T-helper 2 cell (primary cell): Measurements from ENCODE around the gene GRSF1.
A peak's percentile ranks its signal among the peaks of the same experiment; 100 is the strongest.

Experiments
- DNase-seq, 5 experiments: peaks; one replicate each; pipeline versions ENCODE4 v3.0.0 to v3.0.0-alpha.2; 2012 to 2022

The GRSF1 gene

DNA sequence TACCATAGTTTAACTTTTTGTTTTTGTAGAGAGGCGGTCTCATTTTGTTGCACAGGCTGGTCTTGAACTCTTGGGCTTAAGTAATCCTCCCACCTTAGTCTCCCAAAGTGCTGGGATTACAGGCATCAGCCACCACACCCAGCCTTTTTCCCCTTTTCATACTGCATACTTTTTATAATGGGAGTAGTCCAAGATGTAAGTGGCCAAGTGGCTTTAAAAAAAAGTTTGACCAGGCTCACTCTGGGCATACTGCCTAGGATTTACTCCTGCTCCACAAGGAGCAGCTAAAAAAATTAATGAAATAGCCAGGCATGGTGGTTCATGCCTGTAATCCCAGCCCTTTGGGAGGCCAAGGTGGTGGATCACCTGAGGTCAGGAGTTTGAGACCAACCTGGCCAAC, 6.0 kb downstream of the GRSF1 start:
- no peak for DNase-seq

DNA sequence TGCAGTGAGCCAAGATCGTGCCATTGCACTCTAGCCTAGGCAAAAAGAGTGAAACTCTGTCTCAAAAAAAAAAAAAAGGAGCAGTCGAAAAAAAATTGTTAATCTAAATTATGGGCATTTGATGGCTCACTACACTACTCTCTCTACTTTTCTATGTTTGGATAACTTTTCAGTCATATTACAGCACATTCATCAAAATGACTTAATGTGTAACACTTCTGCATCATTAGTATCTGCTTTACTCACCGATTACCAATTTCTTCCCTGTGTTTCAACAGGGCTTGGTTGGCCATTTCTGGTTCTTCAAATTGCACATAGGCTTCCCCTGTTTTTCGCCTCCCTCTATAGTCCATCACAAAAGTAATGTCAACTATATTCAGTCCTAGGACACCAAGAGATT, 8.4 kb downstream of the GRSF1 start:
- DNase-seq: no peak

DNA sequence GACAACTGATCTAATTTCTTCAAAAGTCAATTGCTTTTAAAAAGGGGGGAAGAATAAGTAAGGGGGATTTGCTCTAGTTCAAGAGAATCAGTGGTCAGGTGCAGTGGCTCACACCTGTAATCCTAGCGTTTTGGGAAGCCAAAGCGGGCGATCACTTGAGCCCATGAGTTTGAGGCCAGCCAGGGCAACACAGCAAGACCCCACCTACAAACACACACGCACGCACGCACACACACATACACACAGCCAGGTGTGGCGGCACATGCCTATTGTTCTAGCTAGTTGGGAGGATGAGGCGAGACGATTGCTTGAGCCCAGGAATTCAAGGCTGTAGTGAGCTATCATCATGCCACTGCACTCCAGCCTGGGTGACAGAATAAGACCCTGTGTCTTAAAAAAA, 9.6 kb downstream of the GRSF1 start:
- DNase-seq: no peak

DNA sequence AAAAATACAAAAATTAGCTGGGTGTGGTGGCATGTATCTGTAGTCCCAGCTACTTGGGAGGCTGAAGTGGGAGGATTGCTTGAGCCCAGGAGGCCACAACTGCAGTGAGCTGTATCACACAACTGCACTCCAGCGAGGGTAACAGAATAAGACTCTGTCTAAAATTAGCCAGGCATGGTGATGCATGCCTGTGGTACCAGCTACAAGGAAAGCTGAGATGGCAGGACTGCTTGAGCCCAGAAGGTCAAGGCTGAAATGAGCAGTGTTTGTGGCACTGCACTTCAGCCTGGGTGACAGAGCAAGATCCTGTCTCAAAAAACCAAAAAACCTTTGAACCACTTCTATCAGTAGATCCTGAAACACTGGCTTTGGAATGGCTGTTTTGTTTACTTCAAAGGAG, 10.2 kb downstream of the GRSF1 start:
- no peak for DNase-seq

DNA sequence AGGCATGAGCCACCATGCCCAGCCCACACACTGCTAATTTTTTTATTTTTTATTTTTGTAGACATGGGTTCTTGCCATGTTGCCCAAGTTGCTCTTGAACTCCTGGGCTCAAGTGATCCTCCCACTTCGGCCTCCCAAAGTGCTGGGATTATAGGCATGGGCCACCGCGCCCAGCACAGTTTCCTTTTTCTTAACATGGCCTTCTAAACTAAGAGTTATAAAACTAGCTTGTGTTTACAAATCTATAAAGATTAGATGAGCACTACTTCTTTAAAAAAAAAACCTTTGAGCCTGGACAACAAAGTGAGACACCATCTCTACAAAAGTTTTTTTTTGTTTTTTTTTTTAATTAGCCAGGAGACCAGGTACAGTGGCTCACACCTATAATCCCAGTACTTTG, 10.7 kb downstream of the GRSF1 start:
- DNase-seq: no peak

DNA sequence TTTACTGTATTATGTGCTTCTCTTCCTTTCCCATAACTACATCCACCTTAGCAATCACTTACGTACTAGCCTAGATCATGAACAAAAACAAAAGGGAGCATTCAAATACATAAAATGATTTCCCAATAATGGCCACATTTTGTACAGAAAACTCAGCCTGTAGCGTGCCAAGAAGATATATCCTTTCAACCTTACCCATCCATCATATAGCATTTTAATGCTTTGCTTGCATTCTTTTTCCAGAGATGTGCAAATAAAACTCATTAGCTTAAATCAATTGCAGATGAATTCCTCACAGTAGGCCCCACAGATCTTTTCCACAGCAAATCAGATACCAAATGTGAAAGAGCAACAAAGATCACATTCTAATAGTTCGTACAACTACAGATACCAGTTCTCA, 20.8 kb downstream of the GRSF1 start:
- DNase-seq: no peak

DNA sequence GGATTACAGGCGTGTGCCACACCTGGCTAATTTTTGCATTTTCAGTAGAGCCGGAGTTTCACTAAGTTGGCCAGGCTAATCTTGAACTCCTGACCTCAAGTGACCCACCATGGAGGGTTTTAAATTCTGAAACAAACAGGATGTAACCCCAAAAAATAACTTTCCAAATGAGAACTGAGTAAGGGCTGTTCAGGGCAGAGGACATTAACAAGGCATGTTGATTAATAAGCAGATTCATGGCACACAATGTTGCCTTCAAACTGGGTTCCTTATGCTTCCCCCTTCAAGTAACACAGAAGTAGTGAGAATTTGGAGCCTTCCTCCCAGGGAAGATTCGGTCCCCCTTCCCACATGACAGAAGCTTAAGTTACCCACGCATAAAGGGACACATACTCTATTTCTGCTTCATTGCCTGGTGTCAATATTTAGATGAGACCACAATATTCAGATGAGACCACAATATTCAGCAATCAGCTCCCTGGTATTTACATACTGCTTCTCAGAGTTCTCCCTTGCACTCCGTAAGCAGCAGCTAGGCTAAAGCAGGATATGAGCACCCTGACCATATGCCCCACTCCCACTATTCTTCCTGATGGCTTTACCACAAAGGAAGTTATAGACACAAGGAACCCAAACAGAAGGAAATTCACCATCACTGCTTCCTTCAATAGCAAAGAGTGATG, 21.4 kb downstream of the GRSF1 start:
- DNase-seq: no peak

DNA sequence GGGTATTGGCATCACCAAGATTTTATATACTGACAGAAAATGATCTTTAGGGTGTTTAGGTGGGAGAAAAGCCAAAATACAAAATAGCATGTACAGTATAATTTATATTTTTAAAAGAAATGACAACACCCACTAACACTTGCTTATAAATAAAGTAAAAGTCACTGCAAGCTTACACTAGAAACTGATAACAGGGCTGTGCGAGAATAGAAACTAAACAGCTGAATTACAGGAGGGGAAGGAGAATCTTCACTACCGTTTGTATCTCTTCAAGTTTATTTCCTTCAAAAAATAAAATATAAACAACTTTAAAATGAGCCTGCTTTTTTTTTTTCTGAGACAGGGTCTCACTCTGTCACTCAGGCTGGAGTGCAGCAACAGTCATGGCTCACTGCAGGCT, 22.8 kb downstream of the GRSF1 start:
- no peak for DNase-seq

DNA sequence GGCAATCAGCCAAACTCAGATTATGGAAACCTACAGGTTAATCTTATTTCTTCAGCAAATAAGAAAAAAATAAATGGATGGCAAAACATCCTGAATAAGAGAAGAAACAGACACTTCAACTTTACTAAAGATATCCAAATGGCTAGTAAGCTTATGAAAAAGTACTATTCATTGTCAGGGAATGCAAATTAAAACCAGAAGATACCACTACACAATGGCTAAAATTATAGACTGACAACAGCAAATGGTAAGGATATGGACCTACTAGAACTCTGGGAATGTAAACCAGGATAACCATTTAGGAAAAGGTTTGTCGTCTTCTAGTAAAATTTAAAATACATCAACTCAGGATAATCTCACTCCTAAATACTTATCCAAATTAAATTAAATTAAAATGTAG, 24.3 kb downstream of the GRSF1 start:
- no peak for DNase-seq

DNA sequence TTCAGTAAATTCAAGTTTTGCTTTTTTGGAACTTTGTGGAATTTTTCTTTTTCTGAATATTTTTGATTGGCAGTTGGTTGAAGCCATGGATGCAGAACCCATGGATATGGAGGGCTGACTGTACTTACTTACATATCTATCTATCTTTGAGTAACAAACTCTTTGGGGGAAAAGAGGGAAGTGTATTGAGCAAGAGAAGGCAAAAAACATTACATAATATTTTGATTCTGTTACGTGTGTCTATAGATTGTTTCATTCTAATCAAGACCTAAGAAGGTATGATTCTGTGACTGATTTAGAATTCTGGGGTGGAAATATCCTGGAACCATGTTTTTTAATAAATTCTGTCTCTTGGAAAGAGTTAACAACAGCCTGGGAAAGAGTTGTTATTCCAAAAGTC, 31.5 kb downstream of the GRSF1 start:
- DNase-seq: no peak

DNA sequence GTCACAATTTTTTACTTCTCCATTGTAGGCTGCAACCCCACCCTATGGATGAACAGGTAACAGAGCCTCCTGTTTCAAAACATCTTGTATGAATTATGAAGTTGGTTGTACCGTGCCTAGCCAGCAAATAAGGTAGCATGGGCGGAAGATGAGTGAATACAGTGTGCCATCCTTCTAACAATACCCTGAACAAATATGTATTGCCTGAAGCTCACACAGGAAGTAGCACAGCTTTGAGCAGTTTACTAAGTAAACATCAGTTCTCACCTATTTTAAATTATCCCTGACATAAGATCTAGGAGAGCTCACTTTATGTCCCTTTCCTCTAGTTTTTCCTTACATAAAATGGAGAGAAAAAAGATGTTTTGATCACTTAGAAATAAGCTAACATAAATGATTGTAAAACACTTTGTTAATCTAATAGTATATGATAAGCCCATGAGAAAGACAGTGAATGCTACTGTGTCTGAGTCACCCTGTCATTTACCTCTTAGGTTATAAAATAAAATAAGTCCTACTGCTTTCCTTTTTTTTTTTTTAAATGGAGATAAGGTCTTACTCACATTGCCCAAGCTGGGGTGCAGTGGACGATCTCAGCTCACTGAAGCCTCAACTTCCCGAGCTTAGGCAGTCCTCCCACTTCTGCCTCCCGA, 36.6 kb downstream of the GRSF1 start:
- DNase-seq: peak in 1 of 5 experiments; percentile 12

DNA sequence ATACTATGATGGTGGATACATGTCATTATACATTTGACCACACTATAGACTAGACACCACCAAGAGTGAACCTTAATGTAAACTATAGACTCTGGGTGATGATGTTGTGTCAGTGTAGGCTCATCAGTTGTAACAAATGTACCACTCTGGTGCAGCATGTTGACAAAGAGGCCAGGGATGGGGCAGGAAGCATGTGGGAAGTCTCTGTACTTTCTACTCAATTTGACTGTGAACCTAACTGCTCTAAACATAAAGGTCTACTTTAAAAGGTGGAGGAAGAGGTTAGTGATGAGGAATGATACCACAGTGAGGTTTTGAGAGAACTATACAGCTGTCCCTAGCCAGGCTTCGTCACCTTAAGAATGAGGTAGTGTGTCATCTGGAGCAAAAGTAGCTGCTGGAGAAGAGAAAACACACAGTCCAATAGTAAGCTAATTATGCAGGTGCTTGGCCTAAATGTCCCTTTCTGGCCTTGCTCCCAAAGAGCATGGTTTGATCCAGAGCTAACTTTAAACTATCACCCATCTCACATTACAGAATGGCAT, 38.4 kb downstream of the GRSF1 start:
- peak in 1 of 5 experiments; percentile 76 for DNase-seq

DNA sequence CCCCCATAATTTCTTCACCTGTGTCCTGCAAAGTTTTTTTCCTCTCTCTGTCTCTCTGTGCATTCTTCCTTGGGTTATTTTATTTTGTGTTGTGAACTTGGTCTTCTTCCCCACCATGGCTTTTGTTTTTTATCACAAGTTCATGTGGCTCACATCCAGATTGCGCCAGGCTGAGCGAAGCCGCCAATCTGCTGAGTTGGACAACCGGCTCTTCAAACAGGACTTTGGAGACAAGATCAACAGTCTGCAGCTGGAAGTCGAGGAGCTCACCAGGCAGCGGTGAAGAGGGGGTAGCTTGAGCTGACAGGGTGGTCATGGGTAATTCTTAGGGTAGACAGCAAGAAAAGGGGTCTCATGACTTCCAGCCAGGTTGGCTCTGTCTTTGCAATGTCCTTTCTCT, 46.1 kb downstream of the GRSF1 start:
- no peak for DNase-seq

DNA sequence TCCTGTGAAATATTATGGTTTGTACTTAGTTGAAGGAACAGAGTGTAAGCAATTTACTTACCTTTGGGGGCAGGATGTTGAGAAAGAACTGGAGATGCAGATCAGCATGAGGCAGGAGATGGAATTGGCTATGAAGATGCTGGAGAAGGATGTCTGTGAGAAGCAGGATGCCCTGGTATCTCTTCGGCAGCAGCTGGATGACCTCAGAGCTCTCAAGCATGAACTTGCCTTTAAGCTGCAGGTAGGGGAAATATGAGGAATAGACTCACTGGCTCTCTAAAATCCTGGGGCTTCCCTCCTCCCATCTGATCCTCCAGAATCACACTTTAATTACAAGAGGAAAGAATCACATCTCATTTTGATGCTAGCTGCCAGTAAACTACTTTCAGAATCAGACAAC, 51.0 kb downstream of the GRSF1 start:
- DNase-seq: no peak

DNA sequence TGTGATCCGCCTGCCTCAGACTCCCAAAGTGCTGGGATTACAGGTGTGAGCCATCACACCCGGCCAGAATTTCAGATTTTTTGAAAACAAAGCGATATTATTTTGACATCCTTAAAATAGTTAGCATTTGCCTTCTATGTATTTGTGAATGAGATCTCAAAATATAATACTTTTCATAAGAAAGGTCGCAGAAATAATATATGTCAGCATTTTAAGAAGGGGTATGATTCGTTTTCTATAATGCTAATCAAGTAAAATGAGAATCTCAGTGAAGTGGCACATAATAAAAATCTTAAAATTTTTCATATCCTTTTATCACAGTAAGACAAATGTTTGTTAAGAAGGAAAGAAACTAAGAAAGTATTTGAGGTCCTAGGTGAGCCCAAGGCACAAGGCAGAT, 52.2 kb downstream of the GRSF1 start:
- DNase-seq: no peak

DNA sequence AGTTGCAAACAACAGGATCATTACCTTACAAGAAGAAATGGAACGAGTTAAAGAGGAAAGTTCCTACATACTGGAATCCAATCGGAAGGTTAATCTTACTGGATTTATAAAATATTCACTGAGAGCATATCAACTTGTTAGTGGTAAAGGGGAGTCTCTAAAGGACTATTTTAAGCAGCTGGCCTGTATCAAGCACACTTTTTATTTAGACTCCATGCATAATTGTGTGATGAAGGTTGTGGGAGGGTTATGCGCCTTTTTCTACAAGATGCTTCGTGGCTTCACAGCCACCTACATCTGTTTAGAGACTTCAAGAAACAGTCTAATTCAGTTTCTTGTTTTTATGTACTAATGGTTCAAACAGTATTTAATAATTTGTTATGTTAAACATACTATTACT, 56.6 kb downstream of the GRSF1 start:
- DNase-seq: no peak

DNA sequence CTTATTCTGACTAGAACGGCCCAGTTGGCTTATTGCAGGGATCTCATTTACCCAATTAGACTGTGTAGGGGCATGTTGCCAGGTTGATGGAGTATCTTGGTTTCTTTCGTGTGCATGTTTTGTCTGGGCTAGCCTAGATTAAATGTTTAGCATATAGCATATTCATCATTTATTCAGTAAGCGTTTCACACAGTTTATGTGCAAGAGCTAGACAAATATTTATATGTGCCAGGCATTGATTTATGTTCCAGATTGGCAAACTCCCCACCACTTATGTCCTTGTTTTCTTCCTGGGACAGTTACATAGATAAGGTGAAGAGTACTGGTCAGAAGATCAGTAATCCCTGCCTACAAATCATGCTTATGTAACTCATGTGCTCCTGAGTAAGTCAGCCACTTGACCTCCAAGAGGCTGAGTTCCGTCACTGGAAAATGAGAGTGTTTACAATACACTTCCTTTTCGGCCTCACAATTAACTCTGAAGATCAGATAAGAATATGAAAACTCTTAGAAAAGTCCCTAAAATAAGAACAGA, 60.7 kb downstream of the GRSF1 start:
- no peak for DNase-seq

DNA sequence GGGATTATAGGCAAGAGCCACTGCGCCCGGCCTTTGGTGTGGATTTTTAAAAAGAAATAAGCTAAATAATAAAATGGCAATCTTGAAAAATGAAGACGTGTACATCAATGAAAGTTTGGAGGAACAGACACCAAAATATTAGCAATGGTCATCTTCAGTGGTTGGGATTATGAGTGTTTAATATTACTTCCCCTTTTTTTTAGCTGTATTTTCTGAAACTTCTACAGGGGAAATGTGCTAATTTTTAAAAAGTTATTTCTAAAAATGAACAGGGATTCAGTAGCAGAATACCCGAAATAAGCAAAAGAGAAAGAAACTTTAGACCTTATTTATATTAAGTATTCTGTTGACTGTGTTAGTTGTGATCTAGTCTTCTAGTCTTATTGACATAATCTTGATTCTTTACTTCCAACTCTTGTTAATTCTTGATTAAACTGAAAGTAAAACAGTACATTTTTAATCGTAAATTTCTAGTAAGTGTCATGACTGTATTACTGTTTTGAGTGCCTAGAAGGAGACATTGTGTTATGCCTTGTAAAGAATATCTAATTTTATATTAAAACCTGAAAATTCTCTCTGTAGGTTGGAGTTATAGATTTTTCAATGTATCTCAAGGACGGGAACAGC, 66.6 kb downstream of the GRSF1 start:
- no peak for DNase-seq

DNA sequence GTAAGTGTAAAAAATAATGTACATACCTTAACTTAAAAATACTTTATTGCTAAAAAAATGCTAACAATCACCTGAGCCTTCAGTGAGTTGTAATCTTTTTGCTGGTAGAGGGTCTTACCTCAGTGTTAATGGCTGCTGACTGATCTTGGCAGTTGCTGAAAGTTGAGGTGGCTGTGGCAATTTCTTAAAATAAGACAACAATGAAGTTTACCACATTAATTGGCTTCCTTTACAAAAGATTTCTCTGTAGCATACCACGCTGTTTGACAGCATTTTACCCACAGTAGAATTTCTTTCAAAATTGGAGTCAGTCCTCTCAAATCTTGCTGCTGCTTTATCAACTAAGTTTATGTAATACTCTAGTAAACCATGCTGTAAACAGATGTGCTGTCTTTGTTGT, 70.3 kb downstream of the GRSF1 start:
- peak in 1 of 5 experiments; percentile 11 for DNase-seq

DNA sequence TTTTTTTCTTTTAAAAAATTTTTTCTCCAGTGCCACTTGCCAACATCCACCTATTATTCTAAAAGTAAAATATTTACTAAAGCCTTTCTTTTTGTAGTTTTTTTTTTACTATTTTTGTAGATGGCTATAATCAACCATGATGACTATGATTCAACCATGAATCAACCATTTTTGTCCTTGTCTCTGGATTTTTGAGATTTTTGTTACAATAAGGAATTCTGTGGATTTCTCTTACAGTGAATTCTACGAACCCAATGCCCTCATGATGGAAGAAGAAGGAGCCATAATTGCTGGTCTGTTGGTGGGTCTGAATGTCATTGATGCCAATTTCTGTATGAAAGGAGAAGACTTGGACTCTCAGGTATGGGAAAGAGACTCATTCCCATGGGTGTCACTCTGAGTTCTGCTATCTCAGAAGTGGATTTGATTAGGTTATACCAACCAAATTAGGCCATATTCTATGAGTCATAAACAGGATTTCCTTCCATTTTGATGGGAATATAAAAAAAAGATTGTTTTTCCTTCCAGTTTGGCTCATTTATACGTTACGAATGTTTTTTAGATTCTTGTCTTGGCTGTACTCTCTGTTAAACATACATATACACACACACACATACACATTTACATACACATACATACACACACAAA, 71.3 kb downstream of the GRSF1 start:
- DNase-seq: no peak
